HG03558 (cell line): ENCODE data around the gene GEMIN8.

Experiments used
- ATAC-seq: cut with Tn5 transposase; IDR thresholded peaks from one replicate; pipeline ENCODE4 v1.9.1; 2021; ENCODE audit warnings: moderate number of reproducible peaks; ENCODE audit not compliant: unreplicated experiment; ENCODE audit errors: extremely low read depth

The GEMIN8 gene

DNA sequence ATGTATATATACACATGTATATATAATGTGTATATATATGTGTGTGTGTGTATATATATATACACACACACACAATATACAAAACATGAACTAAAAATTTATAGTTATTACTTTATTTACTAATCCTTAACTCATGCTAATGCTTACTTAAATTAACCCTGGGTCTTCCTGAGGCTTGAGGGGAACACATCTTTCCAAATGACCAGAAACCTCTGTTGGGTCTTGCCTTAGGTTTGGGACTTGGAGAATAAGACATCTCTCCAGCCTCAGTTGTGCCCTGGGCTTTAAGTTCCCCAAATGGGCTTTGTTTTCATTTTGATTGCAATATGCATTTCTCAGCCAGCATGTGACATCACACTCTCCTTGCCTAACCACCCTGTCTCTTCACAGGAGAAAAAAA, 7.7 kb downstream of the GEMIN8 start:
- ATAC-seq: no peak

DNA sequence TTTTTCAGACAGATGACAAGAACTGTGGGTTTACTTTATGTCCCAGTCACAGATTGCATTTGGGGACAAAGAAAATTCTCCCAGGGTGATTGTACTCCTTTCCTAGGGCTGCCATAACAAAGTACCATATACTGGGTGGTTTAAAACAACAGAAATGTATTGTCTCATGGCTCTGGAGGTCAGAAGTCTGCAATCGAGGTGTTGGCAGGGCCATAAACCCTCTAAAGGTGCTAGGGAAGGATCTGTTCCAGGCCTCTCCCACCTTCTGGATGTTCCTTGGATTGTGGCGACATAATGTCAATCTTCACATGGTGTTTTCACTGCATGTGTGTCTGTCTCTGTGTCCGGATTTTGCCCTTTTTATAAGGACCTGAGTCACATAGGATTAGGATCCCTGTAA, 12.3 kb downstream of the GEMIN8 start:
- ATAC-seq: no peak

DNA sequence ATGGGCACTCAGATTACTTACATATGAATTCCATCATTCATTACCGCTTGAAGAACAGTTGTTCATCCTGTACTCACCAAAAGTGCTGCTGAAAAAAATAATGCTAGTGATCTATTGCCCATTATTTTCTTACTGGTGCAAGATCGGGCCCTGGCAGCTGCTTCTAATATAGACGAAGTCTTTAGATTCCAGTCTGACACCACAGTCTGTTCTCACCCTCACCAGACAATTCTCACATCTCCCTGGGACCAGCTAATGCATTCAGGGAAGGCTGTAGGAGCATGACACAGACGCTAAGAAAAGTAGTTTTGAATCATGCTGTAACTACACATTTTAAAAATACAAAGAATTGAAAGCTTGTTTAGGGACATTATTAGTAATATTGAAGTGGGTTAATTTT, 13.8 kb downstream of the GEMIN8 start:
- ATAC-seq: no peak

DNA sequence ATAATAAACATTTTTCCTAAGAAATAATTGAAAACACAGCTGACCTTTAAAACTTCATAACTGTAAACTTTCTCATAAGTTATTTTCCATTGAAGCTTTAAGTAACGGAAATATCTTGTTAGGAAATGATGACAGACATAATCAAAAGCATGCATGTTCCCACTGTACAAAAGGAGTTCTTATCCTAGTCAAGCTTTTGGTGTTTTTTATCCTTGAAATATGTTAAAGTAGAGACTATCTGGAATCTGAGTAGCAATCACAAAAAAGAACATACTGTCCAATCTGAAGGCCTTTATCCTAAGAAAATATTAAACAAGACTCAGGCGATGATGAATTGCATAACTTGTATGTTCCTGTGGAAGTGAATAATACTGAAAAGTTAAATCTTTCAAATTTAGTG, 14.4 kb downstream of the GEMIN8 start:
- ATAC-seq: no peak

DNA sequence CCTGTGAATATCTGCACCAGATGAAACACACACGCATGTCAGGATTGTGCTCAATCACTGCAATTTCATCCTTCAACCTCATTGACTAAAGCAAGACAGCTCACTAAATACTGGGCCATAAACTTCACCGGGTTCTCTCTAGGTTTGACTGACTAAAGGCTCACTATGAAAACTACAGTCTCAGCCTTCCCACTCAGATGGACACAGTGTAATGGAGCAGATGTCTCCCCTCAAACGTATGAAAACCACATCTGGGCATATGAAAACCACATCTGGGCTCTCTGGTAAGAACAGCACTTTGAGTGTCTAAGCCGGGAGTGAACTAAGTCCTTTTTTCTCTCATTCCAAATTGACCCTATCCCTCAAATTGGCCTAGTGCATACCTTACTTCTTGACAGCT, 15.2 kb downstream of the GEMIN8 start:
- ATAC-seq: no peak

DNA sequence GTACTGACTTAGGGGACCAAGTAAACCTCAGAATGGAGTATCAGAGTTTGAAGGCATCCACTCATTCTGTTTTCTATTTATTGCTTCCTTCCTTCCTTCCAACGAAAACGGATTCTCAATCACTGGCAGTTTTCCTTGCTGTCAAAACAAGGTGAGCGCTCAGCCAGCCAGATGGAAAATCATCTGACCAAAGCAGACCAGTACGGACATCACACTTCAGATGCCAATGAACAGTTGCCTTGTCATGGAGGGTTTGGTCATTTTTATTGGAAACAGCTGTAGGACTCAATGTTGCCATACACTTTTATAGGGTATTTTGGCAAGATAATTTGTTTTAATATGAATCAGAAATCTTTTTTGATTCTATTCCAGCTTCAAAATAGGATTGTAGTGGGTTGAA, 16.6 kb downstream of the GEMIN8 start:
- ATAC-seq: no peak

DNA sequence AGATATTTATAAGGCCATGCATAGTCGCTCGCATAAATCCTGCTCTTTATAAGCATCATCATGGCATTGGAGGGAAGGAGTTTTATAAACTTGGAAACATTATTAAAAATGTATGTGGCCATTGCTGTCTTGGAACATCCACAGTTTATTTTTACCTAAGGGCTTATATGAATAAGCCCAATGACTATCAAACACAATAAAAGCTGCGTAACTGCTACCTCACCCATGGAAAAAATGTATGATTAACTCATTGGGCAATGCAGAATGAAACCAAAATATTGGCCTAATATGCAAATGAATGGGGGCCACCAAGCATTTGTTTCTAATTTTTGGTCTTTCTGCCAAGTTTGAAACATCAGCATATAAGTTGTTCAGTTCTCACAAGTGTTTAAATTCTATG, 19.1 kb downstream of the GEMIN8 start:
- ATAC-seq: no peak

DNA sequence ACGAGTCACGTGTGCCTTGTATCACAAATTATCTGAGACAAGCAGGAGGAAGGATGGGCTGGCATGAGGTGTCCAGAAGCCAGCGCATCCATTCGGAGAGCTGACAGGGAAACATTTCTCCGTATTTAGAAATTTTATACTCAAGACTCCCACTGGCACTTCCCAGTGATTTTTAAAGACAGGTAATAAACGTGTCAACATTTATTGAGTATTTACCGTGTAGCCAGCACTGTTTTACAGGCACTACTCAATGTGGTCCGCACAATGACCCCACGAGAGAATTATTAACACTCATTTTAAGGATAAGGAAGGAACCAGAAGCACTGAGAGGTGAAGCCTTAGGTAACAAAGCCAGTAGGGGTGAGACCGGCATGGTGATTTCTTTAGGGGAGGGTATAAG, 23.2 kb downstream of the GEMIN8 start:
- no peak for ATAC-seq

DNA sequence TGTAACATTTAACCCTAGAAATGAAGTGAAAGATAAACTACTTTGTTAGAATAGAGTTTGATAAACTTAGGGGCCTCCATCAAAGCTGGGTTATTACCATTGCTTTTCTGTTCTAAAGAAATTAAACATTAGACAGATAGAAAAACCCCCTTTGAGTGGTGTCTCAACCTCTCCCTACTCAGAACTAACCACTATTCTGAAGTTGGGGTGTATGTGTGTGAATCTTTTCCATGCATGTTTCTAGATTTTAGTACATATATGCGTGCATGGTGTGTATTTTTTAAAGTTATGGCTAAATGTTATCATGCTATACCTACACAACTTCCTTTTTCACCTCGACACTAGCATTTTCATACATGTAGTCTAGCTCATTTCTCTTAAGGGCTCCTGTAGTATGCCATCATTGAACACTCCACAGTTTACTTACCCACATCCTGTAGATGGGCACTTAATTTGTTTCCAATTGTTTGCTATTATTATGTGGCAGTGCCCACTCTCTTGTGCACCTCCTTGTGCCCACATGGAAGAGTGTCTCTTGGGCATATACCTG, 25.7 kb downstream of the GEMIN8 start:
- no peak for ATAC-seq

DNA sequence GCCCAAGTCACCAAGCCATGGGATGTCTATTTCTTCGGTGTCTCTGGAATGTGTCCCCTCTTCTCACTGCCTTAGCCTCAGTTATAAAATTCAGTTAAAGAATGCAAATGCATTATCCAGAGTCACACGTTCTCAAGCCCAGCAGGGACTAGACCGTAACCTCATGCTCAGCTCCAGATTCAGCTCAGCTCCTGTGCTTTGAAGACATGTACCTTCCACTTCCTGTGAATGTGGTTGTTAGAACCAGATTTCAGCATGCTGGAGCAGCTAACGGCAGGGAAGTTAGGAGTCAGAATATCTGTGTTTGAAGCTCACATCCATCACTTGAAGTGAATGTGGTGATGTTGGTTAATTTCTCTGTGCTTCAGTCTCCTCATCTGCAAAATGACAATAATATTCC, 26.7 kb downstream of the GEMIN8 start:
- no peak for ATAC-seq

DNA sequence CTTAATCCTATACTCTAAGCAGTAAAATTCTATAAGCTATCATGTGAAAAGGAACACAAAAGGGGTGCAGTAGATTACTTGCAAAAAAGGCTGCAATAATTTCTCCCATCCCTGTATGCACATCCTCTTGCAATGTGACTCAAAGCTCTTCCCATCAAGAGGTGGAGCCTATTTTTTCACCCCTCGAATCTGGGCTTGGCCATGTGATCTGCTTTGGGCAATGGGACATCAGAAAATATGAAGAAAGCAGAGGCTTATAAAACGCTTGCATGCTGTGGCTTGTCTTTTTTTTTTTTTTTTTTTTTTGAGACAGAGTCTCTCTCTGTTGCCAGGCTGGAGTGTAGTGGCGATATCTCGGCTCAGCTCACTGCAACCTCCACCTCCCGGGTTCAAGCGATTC, 33.0 kb downstream of the GEMIN8 start:
- no peak for ATAC-seq

DNA sequence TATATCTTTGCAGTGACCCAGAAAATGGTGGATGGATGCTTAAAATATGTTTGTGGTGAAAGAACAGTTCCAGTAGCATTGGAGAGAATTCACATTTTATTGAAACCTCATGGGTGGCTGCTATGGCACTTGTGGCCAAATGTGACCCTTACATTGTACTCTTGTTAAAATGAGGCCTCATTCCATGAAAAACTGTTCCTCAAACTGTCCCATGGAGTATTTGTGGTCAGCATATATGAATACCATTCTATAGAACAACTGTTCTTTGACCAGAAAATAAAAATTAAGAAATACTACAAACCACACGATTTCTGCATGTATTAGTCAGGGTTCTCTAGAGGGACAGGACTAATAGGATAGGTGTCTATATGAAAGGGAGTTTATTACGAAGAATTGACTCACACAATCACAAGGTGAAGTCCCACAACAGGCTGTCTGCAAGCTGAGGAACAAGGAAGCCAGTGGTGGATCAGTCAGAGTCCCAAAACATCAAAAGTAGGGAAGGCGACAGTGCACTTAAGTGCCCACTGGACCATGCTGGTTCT, 35.1 kb downstream of the GEMIN8 start:
- no peak for ATAC-seq

DNA sequence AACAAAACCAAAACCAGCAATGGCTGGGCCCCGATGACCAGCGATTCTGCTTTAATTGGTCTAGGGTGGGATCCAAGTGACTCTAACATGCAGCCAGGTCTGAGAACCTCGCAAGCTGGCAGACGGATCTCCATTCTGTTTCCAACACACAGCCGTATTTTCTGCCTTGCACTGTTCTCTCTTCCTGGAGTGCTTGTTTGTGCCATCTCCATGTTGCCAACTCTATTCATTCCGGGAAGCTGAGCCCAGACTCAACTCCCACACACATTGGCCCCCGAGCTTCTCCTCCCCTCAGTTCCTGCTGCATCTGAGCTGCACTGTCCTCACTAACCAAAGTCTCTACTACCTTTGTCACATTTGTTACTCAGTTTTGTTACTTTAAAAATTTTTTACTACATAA, 35.6 kb downstream of the GEMIN8 start:
- no peak for ATAC-seq

DNA sequence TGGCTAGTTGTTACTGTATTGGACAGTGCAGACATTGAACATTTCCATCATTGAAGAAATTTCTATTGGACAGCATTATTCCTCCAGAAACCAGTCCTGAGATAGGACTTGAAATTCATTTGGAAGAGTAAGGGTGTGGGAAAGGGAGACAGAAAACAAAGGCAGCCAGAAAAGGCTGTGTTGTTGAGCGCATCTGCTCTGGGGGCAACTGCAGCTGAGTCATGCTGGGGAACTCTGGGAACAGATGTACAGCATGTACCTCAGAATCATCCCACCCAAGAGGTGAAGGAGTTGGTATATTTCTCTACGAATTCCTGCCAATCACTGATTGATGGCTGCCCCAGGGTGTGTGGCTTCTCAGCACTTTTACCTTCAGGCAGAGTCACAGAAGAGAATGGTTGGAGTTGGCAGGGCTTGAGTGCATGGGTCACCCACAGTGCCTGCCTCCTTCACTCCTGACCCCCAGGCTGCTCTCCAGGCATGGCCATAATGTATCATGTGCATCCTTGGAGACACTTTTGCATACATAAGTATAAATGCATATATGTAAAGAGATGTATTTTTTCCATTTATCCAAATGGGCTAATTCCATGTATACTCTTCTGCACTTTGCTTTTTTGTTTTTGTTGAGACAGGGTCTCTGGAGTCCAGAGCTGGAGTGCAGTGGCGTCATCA, 39.4 kb downstream of the GEMIN8 start:
- ATAC-seq: no peak

DNA sequence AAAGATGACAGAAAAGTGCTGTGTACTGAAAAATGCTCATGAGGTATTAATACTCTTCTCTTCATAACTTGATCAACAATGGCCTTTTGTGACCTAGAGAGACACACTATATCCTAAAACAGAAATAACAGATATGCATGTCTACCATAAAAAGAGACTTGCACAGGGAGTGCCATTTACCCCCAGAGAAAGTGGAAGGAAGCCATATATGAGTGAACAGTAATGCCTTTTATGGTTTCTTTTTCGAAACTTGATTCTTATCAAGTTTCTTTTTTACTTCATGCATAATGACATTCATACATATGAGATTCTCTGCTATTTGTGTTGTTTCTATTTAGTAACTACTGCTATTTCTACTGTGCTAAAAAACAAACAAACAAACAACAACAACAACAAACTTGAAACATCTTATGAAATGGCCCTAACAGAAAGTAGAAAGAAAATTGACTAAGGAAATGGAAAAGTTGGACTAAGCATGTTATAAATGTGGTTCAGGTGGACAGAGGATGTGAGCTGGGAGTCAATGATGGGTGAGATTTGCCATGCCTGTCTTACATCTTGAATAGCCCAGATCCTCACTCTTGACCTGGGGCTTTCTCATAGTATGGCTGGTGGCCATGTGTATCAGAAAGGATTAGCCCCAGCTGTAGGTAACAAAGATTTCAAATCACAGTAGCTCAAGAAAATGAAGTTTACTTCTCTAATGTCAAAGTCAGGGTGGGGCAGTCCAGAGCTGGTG, 43.8 kb downstream of the GEMIN8 start:
- no peak for ATAC-seq

DNA sequence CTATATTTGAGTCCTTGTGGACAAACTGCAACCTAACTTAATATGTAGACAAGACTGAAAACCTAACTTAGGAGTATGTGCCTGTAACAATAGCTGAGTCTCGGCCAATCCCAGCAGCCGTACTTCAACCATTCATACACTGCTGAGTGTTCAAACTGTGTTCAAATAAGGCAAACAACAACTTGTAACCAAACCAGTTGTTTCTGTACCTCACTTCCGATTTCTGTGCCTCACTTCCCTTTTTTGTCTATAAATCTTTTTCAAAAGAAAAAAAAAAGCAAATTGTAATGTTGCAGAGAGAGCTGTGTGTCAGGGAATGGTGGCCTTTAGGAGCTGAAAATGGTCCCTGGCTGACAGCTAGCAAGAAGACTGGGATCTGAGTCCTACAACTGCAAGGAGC, 46.0 kb downstream of the GEMIN8 start:
- no peak for ATAC-seq

DNA sequence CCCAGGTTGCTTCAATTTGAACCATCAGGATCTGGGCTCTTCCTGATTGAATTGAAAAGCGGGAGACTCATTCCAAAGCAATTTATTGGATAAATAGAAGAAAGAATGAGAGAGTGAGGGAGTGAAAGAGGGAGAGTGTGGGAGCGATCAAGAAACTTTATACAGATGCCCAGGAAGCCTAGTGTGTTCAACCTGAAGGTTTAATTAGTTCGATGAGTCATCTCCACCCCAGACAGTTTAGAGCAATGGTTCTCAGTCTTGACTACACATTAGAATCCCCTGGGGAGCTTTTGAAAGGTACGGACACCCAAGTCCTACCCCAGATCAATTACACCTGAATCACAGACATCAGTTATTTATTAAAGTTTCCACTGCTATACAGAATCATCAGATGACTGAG, 61.5 kb downstream of the GEMIN8 start:
- no peak for ATAC-seq

DNA sequence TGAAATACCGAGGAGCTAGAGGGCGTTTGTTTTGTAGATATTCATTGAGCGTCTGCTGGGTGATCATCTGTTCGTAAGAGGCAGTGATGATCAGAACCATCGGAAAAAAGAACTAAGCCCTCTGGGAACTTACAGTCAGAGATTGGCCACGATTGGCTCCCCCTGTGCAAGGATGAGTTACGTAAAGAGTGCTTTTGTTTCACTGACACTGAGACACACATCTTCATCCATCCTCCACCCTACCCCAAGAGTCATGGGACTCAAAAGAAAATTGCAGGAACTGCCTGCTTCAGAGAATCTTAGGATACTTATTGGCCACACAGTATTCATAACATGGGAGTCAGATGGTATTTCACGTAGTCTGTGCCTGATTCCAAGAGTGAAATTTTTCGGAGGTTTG, 62.1 kb downstream of the GEMIN8 start:
- ATAC-seq: no peak

DNA sequence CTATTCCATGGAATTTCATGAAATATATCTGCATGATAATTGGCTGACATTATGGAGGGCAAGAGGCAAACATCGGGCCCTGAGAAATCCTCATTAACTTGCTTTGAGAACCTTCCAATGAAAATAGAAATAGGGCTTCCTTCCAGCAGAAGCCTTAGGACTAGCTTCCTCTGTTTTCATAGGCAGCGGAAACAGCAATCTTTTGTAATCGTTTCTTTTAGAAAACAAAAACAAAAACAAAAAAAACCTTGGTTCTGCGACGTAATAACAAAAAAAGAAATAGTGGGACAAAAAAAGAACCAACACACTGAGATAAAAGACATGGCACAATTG, 62.9 kb downstream of the GEMIN8 start:
- ATAC-seq: no peak

DNA sequence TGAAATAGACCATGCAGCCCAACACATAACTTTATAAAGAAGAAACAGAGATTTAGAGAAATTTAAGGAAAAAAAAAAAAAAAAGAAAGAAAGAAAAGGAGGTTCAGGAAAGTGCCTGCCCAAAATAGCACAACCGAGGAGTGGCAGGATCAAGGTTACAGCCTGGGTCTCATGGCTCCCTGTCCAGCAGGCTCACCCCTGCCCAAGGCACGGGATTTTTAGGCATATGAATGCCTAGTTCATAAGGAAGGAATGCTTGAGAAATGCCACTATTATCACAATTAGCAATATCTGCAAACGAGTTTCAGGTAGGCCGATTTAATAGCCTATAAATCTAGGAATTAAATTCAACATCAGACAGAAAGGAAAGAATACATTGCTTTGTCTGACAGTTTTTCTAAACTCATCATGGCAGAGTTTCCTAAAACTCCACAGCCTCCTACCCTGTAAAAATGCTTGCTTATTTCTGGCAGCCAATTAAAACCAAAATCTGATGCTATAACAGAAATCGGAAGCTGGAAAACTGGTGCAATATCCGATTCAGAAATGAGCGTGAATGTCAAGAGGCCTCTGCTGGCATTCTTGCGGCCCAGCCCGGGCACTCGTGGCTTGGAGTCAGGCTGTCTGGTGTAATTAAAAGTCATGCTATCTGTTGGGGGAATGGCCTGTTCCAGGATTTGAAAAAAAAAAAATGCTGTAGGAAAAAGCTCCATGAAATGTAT, 63.5 kb downstream of the GEMIN8 start:
- no peak for ATAC-seq

DNA sequence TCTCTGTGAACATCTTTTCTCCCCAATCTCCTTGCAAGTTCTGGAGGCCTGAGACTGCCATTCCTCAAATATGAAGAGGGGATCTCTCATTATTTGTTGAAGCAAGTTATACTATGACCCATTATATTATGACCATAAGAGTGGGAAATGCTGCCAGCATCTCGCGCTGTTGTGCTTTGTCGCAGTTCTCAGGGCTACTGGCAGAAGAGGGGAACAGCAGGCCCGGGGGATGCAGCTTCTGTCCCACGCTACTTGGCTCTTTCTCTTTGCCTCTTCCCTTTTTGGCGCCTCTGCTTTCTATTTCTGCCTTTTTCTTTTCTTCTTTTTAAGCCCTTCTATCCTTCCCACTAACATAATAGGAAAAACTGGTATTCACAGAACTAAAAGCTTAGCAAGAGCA, 64.2 kb downstream of the GEMIN8 start:
- no peak for ATAC-seq
